Kidney (tissue), 14 donors: ENCODE data around the gene IP6K3. TPM values are rescaled to one million over a fixed set of nuclear protein-coding genes. Genes with fewer than 3 reads are reported as not detected.
A peak's percentile ranks its signal among the peaks of the same experiment; 100 is the strongest.

Experiments
- DNase-seq, 5 donors: peaks; one replicate each; pipeline ENCODE4 v3.0.0-alpha.2; 2013 to 2020
- FAIRE-seq: peaks from 2 replicates; lab custom pipeline; 2012; peaks lifted over from hg19 to GRCh38; lab: Jason Lieb, UNC
- H3K27ac ChIP-seq, 2 donors: one replicate each; pipeline ENCODE4 v1.7.0; 2013; ENCODE audit warnings: low read depth in 2 of 2, low read length in 2 of 2, inconsistent platforms in 1 of 2
- H3K27me3 ChIP-seq: one replicate; pipeline ENCODE4 v1.7.1; 2013; ENCODE audit warnings: low read length, inconsistent platforms; ENCODE audit not compliant: control insufficient read depth, insufficient read depth
- H3K36me3 ChIP-seq, 3 donors: one replicate each; pipeline versions ENCODE4 v1.7.0 to v1.7.1; 2013; ENCODE audit warnings: low read length in 3 of 3, control low read depth in 1 of 3, inconsistent platforms in 1 of 3; ENCODE audit not compliant: insufficient read depth in 3 of 3, control insufficient read depth in 2 of 3
- H3K4me1 ChIP-seq, 3 donors: one replicate each; pipeline versions ENCODE4 v1.7.0 to v1.7.1; 2013; ENCODE audit warnings: low read length in 3 of 3, inconsistent platforms in 1 of 3, low read depth in 1 of 3; ENCODE audit not compliant: control insufficient read depth in 2 of 3, insufficient read depth in 2 of 3
- H3K4me3 ChIP-seq, 3 donors: one replicate each; pipeline versions ENCODE4 v1.7.0 to v1.8.1; 2013; ENCODE audit warnings: low read length in 3 of 3, control low read depth in 1 of 3, inconsistent platforms in 1 of 3
- H3K9ac ChIP-seq, 3 donors: one replicate each; pipeline versions ENCODE4 v1.7.0 to v1.7.1; 2013; ENCODE audit warnings: low read length in 3 of 3, control low read depth in 1 of 3, inconsistent platforms in 1 of 3
- H3K9me3 ChIP-seq, 3 donors: one replicate each; pipeline versions ENCODE4 v1.7.0 to v1.7.1; 2013; ENCODE audit warnings: low read length in 3 of 3, control low read depth in 1 of 3, inconsistent platforms in 1 of 3; ENCODE audit not compliant: control insufficient read depth in 2 of 3, insufficient read depth in 1 of 3
- CTCF ChIP-seq: IDR thresholded peaks from 3 replicates; pipeline ENCODE4 v1.5.1; 2012; ENCODE audit warnings: mild to moderate bottlenecking, moderate library complexity, borderline replicate concordance; ENCODE audit not compliant: insufficient read depth; ENCODE audit errors: extremely low read depth
- intact Hi-C: fragments of 100-400 bp; cut with DNase I; formaldehyde crosslinking; loops from one replicate; pipeline ENCODE4 v1.11.1; 2022
- polyA plus RNA-seq: library from polyadenylated mRNA; stranded (reverse); fragments of 350-450 nt; fragmentation: Illumina TruSeq; extraction: RNeasy Lipid Tissue Mini Kit (QIAGEN cat#74804); gene quantifications from one replicate; pipeline ENCODE4 v1.2.3, GENCODE V29; 2014; ENCODE audit warnings: low read depth, low replicate concordance; ENCODE audit not compliant: insufficient read depth
- total RNA-seq: library from RNA; stranded (reverse); fragmentation: NEBNext Ultra II Directional; extraction: Animal tissue kit (Norgen Biotek cat#: 25700); gene quantifications from one replicate; pipeline ENCODE4 v1.2.1, GENCODE V29; 2021
- donor health status: control.
- donor health status: control.
- donor health status: control.
- donor health status: control.
- donor health status: control.
- donor health status: DM: yes; HTN: yes; CAD: no.
- donor health status: Normal renal cell carcinoma (clear cell type).

Gene IP6K3
- total and polyA plus RNA-seq, 2 donors from 2014 or later, result 0.47 to 4.0 TPM

DNA sequence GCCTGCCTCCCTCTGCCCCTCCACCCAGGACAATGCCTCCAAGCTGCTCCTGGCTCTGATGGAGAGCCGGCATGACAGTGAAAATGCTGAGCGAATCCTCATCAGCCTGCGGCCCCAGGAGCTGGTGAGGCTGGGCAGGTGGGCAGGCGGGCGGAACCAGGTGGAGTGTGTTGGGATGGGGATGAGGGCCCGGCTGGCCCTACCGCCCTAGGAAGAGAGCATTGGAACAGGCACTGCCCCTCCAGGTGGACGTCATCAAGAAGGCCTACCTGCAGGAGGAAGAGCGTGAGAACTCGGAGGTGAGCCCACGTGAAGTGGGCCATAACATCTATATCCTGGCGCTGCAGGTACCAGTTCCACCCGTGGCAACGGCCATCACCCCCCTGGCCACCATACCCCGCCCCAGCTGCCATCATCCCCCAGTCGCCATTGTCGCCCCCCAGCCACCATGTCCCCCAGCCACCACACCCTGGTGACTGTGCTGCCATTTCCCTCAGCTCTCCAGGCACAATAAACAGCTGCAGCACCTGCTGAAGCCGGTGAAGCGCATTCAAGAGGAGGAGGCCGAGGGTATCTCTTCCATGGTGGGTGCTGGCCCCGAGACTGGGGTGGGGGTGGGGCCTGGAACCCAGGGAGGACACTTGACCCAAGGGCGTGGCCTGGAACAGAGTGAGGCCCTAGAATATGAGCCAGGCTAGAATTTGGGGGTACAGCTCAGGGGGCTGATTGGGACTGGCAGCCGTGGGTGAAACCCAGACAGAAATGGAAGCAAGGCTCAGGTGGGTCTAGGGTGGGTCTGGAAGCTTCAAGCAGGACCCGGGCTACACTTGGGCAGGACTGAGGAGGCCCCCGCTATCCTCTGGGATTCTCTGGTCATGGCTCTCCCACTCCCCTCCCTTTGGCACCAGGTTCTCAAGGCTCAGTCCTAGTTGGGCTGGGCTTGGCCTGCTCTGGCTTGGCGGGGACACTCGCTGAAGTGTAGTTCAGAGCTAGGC, 59.4 kb downstream of the IP6K3 start:
- TF ChIP-seq CTCF, result no peak
- Histone ChIP-seq H3K27ac (no peak overlapping the region), H3K9ac (no peak overlapping the region), H3K4me1 (peaks cover 0 to 7% (median 0%) of the 10 kb centered on the region in 3 donors), H3K9me3 (no peaks in the 10 kb centered on the region), H3K27me3 (no peaks in the 10 kb centered on the region), H3K4me3 (no peak overlapping the region), H3K36me3 (peaks cover 0 to 2% (median 2%) of the 10 kb centered on the region in 3 donors)
- intact Hi-C loops, result no loop called here
- peak in 1 of 5 donors; percentile 59 for DNase-seq
- no peak for FAIRE-seq

DNA sequence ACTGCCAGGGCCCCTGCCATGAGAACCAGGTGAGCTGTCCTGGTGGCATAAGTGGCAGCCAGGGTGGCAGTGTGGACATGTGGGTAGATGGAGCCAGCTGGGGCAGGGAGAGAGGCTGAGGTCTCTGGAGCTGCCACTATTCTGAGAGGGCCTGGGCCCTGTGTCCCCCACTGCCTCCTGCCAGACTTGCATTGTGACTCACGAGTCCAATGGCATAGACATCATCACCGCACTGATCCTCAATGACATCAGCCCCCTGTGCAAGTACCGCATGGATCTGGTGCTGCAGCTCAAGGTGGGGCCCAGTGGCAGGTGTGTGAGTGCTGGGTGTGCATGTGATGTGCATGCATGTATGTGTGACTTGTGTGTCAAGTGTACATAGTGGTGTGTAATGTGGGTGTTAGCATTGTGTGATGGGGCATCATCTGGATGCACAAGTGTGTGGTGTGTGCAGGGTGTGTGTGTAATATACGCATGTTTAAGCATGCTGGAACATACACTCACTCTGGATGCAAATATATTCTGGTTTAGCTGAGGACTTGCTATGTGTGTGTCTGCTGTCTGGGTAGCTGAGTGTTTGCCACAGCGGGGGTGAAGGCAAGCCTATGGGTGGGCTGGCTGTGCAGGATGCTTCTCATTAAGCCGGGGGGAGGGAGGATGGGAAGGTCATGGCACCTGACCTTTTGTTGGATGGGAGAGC, 60.3 kb downstream of the IP6K3 start:
- peaks cover 0 to 2% (median under 1%) of the 10 kb centered on the region in 3 donors for H3K36me3 ChIP-seq
- intact Hi-C loops, result no loop called here

DNA sequence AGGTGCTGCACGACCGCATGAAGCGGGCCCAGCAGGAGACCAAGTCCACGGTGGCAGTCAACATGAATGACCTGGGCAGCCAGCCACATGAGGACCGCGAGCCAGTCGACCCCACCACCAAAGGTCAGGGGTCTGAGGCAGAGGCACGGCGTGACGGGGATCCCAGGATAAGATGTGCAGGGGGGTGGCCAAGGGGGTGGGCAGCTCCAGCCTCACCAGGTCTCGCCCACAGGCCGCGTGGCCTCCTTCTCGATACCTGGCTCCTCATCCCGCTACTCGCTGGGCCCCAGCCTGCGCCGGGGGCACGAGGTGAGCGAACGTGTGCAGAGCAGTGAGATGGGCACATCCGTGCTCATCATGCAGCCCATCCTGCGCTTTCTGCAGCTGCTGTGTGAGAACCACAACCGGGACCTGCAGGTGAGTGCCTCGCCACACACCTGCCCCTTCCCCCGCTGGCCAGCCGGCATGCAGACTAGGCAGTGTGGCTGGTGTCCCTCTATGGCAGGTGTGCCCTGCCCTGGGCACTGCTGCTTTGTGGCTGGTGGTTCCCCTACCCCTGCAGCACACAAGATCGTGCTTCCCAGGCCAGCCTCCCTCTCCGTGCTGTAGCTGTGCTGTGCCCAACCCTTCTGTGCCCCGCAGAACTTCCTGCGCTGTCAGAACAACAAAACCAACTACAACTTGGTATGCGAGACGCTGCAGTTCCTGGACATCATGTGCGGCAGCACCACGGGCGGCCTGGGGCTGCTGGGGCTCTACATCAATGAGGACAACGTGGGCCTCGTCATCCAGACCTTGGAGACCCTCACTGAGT, 61.1 kb downstream of the IP6K3 start:
- no peak for FAIRE-seq
- no peaks in the 10 kb centered on the region for H3K9me3 ChIP-seq

More for the DNA sequence above, 60.3 kb downstream of the IP6K3 start:
- Histone ChIP-seq H3K27ac (no peak overlapping the region), H3K9ac (no peak overlapping the region), H3K4me1 (no peaks in the 10 kb centered on the region), H3K9me3 (no peaks in the 10 kb centered on the region), H3K4me3 (no peak overlapping the region), H3K27me3 (no peaks in the 10 kb centered on the region)
- FAIRE-seq (no peak), DNase-seq (peak in 1 of 5 donors; percentile 35)
- TF ChIP-seq CTCF, result no peak

More for the DNA sequence above, 61.1 kb downstream of the IP6K3 start:
- peak in 1 of 5 donors; percentile 70 for DNase-seq
- H3K4me3 ChIP-seq, result no peak overlapping the region
- no peak for TF ChIP-seq CTCF
- H3K9ac ChIP-seq, result no peak overlapping the region
- H3K27ac ChIP-seq, result no peak overlapping the region
- peaks cover 0 to 2% (median 0%) of the 10 kb centered on the region in 3 donors for H3K36me3 ChIP-seq
- no peaks in the 10 kb centered on the region for H3K4me1 ChIP-seq
- H3K27me3 ChIP-seq, result no peaks in the 10 kb centered on the region
- intact Hi-C loops, result no loop called here
